Fibroblast of skin of scalp (primary cell): ENCODE results near the gene CTNNBIP1.

ENCODE experiments used
- DNase-seq: peaks from one replicate; pipeline ENCODE4 v3.0.0-alpha.2; 2013

CTNNBIP1 gene

GRCh38 chr1:9903801-9904527 lies 6.1 kb downstream of the CTNNBIP1 start:
- DNase-seq = no peak

GRCh38 chr1:9902060-9902452 lies 8.0 kb downstream of the CTNNBIP1 start:
- DNase-seq = no peak

- no peak for DNase-seq
Observed at GRCh38 chr1:9901148-9902059, 8.7 kb downstream of the CTNNBIP1 start.

GRCh38 chr1:9900142-9901043 lies 9.7 kb downstream of the CTNNBIP1 start:
- no peak for DNase-seq

GRCh38 chr1:9894115-9894514 lies 16.0 kb downstream of the CTNNBIP1 start:
- DNase-seq = no peak

- DNase-seq = peak; percentile 74
Observed at GRCh38 chr1:9892563-9893528, 17.2 kb downstream of the CTNNBIP1 start.

GRCh38 chr1:9891207-9891606 lies 18.9 kb downstream of the CTNNBIP1 start:
- DNase-seq = peak; percentile 49

GRCh38 chr1:9890224-9890731 lies 19.8 kb downstream of the CTNNBIP1 start:
- peak; percentile 91 for DNase-seq

- no peak for DNase-seq
Observed at GRCh38 chr1:9889411-9889810, 20.7 kb downstream of the CTNNBIP1 start.

GRCh38 chr1:9888886-9889285 lies 21.2 kb downstream of the CTNNBIP1 start:
- no peak for DNase-seq

GRCh38 chr1:9887070-9887469 lies 23.0 kb downstream of the CTNNBIP1 start:
- DNase-seq = no peak

GRCh38 chr1:9886092-9886742 lies 23.9 kb downstream of the CTNNBIP1 start:
- DNase-seq = peak; percentile 8

GRCh38 chr1:9884805-9885204 lies 25.3 kb downstream of the CTNNBIP1 start:
- DNase-seq = no peak

GRCh38 chr1:9883585-9884449 lies 26.3 kb downstream of the CTNNBIP1 start:
- DNase-seq = no peak

GRCh38 chr1:9882945-9883303 lies 27.1 kb downstream of the CTNNBIP1 start:
- no peak for DNase-seq

GRCh38 chr1:9882296-9882944 lies 27.6 kb downstream of the CTNNBIP1 start:
- no peak for DNase-seq

GRCh38 chr1:9881838-9882249 lies 28.2 kb downstream of the CTNNBIP1 start:
- DNase-seq = peak; percentile 69

- DNase-seq = no peak
Observed at GRCh38 chr1:9878404-9878803, 31.7 kb downstream of the CTNNBIP1 start.

- no peak for DNase-seq
Observed at GRCh38 chr1:9877962-9878361, 32.1 kb downstream of the CTNNBIP1 start.
